Measurements from ENCODE around the gene ANGEL2. TPM values are rescaled to one million over a fixed set of nuclear protein-coding genes. Genes with fewer than 3 reads are reported as not detected.
A peak's percentile ranks its signal among the peaks of the same experiment; 100 is the strongest.
"Not testable (repeated sequence)": the region's sequence is repeated elsewhere in the genome, so short reads cannot be mapped to it uniquely, and the experiment has no call there.

ANGEL2 gene
- polyA plus RNA-seq, 1 donor = 28.2 TPM

DNA sequence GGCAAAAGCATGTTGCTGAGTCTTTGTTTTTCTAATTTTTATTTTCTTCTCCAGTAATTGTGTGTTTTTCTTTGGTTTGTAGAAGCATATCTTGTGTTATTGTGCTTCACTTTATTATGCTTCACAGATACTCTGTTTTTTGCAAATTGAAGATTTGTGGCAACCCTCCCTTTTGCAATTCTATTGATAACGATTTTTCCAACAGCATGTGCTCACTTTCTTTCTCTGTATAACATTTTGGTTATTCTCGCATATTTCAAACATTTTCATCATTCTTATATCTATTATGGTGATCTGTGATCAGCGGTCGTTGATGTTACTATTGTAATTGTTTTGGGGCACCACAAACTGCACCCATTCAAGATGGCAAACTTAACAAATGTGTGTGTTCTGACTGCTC lies 3.8 kb upstream of the ANGEL2 start:
- DNase-seq (ENCODE audit: low read depth) = no peak

DNA sequence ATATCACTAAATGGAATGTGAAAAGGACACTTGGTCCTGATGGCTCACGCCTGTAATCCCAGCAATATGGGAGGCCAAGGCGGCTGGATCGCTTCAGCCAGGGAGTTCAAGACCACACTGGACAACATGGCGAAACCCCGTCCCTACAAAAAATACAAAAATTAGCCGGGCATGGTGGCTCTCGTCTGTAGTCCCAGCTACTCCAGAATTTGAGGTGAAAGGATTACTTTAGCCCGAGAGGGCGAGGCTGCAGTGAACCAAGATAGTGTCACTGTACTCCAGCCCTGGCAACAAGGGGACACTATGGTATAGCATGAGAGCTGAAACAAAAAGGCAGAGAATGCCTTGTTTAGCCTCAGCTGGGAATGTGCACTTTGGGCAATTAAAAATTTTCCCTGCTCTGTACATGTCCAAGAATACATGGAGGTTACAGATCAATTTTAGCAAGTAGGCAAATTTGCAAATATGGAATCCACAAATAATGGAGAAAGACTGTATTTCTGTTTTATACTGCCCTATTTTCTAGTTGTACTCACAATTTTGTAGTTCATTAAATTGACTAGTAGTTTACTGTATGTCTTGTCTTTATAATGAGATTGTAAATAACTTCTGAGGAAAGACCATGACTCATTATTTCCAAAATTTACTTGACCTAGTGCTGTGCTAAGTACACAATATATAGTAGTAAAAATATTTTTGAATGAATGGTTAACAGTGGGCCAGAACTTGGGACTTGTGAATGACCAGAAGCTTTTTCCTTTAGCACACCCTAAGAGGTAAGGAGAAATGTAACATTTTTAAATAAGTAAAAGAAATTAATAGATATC lies 2.0 kb upstream of the ANGEL2 start:
- DNase-seq (ENCODE audit: low read depth) = no peak

DNA sequence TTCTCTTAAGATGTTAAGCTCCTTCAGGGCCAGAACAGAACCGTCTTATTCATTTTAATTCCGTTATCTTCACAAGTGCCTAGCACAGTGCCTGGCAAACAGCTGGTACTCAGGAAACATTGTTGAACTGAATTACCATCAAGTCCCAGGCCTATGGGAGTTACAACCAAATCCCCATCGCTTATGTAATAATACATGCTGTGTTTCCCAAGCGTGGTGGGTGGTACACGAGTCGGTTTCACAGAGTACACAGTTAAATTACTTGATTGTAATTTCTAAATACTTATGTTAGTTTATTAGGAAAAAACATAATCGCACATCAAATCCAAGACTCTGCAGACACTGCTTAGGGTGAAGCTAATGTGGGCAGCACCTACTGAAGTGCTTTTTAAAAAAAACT lies 1.0 kb downstream of the ANGEL2 start:
- peak; percentile 0 for DNase-seq (ENCODE audit: low read depth)

DNA sequence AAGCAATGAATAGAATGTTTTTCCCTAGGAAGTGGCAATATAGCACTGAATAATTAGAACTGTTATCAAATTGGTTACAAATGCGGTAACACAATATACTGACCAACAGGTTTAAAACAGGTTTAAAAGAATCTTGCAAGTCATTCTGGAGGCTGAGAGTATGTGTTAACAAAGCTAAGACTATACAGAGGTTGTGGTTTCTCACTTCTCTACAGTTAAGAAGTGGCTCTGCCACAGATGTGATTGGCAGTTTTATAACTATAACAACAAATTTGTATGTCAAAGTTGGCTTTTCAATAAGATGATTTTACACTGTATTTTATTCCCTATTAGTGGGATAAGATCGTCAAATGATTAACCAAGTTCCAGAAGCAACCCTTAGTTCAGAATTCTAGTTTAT lies 7.1 kb downstream of the ANGEL2 start:
- DNase-seq (ENCODE audit: low read depth) = no peak

DNA sequence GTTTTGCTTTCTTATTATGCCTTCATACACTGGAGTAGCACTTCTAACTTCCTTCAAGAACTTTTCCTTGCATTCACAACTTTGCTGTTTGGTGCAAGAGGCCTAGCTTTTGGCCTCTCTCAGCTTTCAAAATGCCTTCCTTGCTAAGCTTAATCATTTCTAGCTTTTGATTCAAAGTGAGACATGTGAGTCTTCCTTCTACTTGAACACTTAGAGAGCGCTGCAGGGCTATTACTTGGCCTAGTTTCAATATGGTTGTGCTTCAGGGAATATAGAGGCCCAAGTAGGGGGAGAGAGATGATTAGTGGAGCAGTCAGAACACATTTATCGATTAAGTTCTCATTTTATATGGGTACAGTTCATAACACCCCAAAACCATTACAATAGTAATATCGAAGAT lies 12.4 kb downstream of the ANGEL2 start:
- no peak for DNase-seq (ENCODE audit: low read depth)

DNA sequence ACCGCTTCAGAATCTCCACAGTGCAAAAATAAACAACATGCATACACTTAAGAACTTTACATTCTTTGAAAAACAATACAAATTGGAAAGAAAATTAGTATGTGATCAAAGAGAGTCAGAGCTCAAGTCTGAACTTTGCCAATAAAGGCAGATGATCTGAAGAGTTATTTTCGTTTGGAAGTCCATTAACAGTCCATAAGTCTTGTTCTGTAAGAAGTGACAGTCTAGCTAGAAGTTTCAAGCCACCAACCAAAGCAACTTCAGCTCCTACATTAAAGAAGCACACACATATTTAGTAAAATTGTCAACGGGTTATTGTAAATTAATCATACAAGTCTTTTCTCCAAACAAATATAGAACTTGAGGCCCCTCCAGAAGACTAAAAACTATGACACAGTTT lies 20.7 kb downstream of the ANGEL2 start:
- no peak for DNase-seq (ENCODE audit: low read depth)

DNA sequence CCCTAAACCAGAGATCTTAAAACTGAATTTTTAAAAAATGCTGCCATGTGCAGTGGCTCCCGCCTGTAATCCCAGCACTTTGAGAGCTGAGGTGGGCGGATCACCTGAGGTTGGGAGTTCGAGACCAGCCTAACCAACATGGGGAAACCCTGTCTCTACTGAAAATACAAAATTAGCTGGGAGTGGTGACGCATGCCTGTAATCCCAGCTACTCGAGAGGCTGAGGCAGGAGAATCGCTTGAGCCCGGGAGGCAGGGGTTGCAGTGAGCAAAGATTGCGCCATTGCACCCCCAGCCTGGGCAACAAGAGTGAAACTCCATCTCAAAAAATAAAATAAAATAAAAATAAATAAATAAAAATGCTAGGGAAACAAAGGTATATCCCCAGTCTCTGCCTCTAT lies 21.7 kb downstream of the ANGEL2 start:
- not testable (repeated sequence) for DNase-seq (ENCODE audit: low read depth)

DNA sequence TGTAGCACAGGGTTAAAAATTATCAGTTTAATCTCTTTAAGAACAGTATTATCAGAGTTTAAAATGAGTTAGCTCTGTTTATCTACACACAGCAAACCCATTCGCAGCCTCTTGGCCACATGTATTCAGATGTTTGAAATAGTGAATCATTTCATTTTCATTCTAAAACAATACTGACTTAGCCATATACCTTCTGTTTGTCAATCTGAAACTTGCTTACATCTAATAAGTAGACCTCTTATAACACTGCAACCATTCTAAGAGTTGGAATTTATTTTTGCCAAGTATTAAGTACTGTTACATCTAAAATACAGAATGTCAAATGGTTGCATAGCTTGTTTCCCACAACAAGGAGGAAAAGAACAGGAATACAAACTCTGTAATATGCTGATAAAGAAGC lies 25.4 kb downstream of the ANGEL2 start:
- DNase-seq (ENCODE audit: low read depth) = no peak

DNA sequence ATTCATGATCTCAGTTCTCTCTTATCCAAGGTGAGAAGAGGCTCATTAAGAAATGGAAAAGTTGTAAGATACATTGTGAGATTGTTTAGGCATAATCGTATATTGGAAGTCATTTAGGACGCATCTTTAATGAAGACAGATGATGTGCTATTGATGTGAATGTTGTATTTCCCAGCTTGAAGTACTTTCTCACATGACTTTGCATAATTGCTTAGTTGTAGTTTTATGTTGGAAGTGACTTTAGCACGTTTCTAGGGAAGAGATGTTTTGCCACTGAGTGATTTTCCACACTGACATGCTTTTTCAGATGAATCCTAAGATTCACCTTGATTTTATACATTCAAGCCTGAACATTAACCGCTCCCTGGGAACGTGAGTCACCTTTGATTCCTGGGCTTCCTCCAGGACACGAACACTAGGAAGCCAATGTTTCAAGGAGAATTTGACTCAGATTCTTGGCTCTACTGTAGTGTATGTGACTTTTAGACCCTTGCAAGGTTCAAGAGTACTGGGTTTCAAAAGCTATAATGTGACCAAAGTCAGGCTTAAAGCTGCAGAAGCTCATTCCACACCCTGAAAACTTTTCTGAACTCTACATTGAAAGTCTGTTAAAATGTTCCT lies 27.9 kb downstream of the ANGEL2 start:
- no peak for DNase-seq (ENCODE audit: low read depth)

DNA sequence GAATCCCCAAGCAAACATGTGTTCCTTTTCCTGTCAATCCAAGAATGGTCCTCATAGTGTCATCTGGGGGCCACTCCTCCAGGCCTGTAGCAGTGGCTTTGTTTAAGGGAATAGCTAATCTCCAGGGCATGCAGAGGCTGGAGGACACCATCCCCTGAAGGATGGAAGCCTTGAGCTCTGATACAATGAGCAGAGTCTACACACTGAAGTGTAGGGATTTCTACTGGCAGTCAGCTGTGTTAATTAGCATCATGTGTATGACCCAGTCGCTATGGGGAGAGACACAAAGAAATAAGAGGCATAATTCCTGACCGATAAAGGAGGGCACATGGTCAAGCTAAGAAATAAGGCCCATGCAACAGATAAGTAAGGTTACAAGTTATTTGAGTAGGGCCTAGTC lies 29.1 kb downstream of the ANGEL2 start:
- no peak for DNase-seq (ENCODE audit: low read depth)

DNA sequence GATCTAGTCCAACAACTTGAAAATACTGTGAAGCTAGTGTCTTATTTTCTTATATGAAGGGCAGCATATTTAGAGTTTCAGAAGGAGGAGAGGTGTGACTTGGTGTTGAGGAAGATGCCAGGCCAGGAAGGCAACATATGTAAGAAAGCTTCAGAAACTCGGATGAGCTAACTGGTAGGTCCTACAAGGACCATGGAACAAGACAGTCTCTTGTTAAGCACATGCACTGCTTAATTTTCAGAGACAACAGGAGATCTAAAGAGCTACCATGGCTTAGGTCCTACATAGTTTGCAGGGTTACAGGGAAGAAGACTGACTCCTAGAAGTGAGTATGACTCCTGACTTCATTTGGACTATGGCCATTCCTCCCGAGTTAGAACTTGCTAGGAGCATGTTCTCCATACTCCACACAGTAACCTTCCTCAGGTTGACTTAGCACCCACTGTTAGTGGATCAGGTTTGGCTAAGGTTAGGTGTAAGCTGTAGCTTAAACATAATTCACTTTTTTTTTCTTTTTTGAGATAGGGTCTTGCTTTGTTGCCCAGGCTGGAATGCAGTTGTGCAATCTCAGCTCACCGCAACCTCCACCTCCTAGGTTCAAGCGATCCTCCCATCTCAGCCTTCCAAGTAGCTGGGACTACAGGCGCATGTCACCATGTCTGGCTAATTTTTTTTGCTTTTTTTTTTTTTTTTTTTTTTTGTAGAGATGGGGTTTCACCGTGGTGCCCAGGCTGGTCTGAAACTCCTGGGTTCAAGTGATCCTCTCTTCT lies 31.0 kb downstream of the ANGEL2 start:
- DNase-seq (ENCODE audit: low read depth) = no peak

DNA sequence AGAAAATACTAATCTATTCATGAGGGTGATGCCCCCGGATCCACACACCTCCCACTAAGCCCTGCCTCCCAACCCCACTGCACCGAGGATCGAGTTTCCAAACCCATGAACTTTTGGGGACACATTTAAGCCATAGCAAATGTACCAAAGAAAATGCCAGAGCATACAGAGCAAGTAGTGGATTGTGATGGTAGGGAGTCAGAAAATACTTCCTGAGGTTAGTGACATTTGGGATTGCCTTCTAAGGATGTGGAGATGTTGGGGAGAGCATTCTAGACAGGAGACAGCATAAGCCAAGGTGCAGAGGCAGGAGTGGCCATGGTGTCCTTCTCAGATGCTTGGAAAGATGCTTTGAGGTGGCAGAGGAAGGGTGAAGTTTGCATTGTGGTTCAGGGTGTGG lies 32.2 kb downstream of the ANGEL2 start:
- no peak for DNase-seq (ENCODE audit: low read depth)

DNA sequence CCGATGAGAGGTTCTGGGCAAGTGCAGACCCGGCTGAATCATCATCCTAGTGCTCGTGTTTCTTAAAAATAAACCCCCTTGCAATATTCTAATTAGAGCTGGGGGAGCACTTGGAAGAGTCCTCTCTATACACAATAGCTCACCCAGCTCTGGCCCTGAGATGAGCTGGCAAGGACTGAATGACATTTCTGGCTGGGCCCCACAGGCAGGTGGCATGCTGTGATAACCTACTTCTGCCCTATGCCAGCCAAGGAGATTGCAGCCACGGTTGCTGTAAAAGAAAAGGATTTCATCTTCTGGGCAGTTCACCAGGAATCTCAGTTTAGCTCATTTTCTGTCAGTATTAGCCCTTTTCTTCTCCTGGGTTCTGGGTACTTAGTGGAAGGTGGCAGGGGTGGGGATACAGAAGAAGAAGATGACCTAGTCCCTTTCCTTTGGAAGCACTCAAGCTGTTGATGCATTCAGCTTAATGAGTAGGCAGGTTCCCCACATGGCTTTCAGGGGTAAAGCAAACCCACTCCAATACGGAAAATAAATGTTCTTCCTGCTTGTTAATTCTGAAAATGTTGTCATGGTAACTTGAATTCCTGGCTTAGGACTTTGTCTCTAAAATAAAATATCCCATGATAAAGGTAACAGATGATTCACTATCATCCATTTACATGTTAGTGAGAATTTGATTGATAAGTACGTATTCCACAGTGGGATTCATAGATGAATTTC lies 33.1 kb downstream of the ANGEL2 start:
- no peak for DNase-seq (ENCODE audit: low read depth)

DNA sequence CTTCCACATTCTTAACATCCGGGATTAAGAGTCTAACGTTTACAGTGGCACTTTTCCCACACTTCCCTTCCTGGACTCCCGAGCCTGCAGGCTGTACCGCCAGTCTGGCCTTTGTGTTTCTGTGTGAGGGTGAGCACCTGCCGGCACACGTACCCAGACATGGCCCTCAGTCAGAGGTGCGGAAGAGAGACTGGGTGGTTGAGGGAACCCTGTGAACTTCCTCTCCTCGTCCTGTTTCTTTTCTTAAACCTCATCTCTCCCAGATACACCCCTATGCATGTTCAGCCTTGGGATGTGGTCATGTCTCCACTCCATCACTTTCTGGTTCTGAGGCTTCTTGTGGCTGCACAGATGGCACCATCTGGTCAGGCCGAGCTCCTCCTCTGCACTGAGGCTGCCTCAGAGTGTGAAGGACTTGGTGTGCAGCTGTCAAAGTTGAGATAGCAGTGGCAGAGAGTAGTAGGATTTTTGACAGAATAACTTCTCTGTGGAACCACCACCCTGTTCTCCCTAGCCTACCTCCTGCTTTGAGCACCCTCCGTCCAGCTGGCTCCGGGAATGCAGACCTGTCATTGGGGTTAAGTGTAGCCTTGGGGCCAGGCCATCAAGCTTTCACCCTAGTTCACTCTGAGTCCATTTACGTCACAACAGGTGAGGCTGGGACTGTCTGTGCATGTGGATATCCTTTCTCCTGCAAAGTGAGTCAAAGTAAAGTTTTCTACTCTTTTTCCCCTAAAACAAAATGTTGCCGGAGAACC lies 33.9 kb downstream of the ANGEL2 start:
- no peak for DNase-seq (ENCODE audit: low read depth)

DNA sequence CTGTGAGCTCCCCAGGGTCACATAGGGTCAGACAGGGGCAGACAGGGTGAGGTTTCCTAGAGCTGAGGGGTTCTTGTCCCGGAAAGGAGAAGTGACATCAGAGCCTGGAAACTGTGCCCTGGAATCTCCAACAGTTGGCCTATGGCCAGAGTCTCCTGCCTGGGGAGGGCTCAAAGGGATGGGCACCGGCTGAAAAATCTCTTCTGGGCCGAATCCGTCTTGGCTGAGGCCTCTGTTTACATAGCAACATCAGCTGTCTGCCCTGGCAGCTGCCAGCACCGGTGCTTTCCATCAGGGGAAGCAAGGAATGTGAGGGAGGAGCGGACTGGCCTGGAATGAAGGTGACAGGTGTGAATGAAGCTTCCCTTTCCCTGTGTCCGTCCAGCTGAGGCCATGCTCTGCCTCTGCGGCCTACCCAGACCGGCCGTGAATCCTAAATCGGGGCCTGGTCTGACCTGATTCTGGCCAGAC lies 34.6 kb downstream of the ANGEL2 start:
- DNase-seq (ENCODE audit: low read depth) = no peak

DNA sequence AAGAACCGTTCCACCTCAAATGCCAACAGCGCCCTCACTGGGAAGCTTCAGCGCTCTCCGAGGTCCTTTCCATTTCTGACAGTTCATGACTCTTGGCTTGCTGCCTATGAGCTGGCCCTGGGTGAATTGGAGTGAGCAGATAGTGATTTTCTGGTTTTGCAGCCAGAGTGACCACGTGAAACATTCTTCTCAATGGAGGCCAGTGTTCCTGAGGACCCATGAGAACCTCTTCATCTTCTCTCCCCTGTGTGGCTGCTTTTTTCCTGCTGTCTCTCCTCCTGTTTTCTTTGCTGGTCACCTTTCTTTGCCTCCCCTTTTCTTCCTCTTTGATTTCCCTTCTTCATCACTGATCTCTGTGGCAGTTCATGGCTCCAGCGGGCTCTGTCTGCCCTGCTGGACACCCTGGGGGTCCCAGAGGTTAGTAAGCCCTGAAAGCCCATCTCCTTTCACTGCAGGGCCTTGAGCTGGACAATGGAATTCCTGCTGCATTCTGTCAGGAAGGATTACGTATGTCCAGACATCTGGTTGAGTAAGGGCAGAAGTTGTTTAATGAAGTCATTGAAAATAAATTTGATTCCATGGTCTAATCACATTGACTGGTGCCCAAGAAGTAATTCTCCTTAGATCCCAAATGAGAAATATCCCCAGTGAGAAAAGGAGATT lies 35.4 kb downstream of the ANGEL2 start:
- no peak for DNase-seq (ENCODE audit: low read depth)

DNA sequence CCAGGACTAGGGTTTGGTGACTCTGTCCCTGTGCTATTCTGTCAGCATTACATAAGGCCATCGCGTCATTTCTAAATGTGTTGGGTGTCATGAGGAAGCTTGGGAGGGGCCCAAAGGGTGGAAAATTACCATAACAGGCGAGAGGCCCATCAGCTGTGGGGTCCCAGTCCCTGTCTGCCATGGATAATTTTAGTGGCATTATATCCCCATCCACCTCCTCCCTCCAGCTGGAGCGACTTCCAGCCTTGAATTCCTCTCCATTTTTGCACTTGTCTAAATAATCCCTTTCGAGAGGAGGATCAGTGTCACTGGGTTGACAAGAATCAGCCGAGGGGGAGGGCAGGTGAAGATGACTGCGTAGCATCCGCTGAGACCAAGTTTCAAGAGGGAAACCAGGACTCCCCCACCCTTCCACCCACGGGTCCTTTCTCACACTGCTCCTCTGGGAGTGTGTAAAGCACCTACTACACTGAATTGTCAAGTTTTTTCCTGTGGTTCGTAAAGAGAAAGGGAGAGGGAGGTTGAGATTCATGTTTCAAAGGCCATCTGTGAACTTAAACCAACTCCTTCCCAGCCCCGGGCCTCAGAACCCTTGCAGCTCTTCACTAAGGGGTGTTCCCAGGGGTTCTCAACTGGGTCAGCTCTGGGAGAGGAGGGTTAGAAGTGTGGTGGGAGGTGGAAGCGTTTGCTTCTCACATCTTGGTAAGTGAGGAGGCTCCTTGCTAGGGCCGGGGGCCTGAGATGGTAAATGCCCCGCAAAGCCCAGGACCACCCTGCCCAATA lies 36.1 kb downstream of the ANGEL2 start:
- no peak for DNase-seq (ENCODE audit: low read depth)

DNA sequence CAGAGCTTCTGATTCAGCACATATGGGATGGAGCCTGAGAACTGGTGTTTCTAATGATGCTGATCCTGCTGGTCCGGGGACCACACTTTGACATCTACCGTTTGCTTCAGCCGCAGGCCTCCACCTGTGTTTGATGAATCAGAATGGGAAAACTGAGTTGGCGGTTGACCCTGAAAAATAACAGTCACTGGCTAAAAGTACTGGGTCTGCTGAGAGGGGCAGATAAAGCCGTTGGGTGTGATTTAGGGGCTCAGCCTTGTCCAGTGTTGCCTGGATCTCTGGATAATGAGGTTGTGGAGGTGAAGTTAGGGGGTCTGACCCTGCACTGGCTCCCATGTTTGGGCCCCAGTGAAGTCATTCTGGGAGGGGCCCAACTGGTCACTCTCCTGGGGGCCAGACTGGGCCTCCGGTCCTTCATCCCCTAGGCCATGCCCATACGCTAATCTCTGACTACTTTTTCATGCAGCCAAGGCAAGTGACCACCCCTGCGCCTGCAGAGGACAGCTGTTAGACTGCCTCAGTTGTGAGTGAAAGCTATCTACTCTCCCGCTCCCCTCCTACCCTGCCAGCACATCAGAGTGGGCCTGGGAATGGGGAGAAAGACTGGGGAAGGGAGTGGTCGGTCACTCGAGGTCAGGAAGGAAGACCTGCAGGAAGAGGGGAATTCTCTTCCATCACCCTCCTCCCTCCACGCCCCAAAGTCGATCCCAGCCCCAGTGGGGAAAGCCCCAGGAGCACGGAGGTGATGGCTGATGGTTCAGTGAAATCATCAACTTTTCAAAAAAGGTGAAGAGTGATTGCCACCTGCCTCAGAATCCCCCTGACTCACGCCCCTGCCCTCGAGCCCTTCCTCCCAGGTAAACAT lies 37.7 kb downstream of the ANGEL2 start:
- no peak for DNase-seq (ENCODE audit: low read depth)

DNA sequence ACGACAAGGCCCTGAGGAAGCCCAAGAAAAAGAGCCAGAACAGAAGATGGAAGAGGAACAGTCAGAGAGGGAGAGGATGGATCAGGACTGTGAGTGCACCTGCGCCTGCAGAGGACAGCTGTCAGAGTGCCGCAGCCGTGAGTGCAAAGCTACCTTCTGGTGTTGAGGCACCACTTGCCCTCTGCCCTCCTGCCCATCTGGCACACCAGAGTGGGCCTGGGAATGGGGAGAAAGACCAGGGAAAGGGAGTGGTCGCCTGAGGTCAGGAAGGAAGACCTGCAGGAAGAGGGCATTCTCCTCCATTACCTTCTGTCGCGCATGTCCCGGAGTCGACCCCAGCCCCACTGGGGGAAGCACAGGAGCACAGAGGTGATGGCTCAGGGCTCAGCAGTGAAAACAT lies 39.1 kb downstream of the ANGEL2 start:
- DNase-seq (ENCODE audit: low read depth) = no peak

All from forelimb muscle (tissue), 1 donor.